HepG2 (cell line): ENCODE measurements around the gene ABHD6. TPM values are rescaled to one million over a fixed set of nuclear protein-coding genes. Genes with fewer than 3 reads are reported as not detected.

Experiments used
- AGO1 ChIP-seq: fragments of 200-400 bp; formaldehyde crosslinking; IDR thresholded peaks from 2 replicates; pipeline ENCODE4 v1.6.1; 2017; ENCODE audit warnings: mild to moderate bottlenecking, low read depth, low read length, moderate library complexity; ENCODE audit not compliant: poor library complexity, severe bottlenecking
- ARNT ChIP-seq: fragments of 450-650 bp; IDR thresholded peaks from 2 replicates; pipeline ENCODE4 v1.6.1; 2017
- FLYWCH1 ChIP-seq: sonication (generic); formaldehyde crosslinking; IDR thresholded peaks from 2 replicates; pipeline ENCODE4 v1.8.1; 2023; ENCODE audit warnings: mild to moderate bottlenecking, missing genetic modification reagents
- FOXC1 ChIP-seq: sonication (generic); formaldehyde crosslinking; IDR thresholded peaks from 2 replicates; pipeline ENCODE4 v1.8.0; 2022; ENCODE audit warnings: mild to moderate bottlenecking, missing genetic modification reagents, borderline replicate concordance
- FOXP4 ChIP-seq: sonication (generic); formaldehyde crosslinking; IDR thresholded peaks from 2 replicates; pipeline ENCODE4 v1.4.0; 2020; ENCODE audit warnings: missing genetic modification reagents
- HMG20A ChIP-seq: IDR thresholded peaks from 2 replicates; pipeline ENCODE4 v1.6.1; 2016; ENCODE audit warnings: borderline replicate concordance
- IRF1 ChIP-seq: sonication (generic); formaldehyde crosslinking; IDR thresholded peaks from 2 replicates; pipeline ENCODE4 v1.4.0; 2020; ENCODE audit warnings: low read depth, mild to moderate bottlenecking, missing genetic modification reagents
- JUN ChIP-seq: sonication (generic); formaldehyde crosslinking; IDR thresholded peaks from 2 replicates; pipeline ENCODE4 v1.4.0; 2020; ENCODE audit warnings: mild to moderate bottlenecking, missing genetic modification reagents
- KLF12 ChIP-seq: sonication (generic); formaldehyde crosslinking; IDR thresholded peaks from 2 replicates; pipeline ENCODE4 v1.4.0; 2020; ENCODE audit warnings: missing genetic modification reagents, borderline replicate concordance
- KLF13 ChIP-seq: sonication (generic); formaldehyde crosslinking; IDR thresholded peaks from 2 replicates; pipeline ENCODE4 v1.4.0; 2020; ENCODE audit warnings: mild to moderate bottlenecking, missing genetic modification reagents
- MTA3 ChIP-seq: sonication (generic); formaldehyde crosslinking; IDR thresholded peaks from 2 replicates; pipeline ENCODE4 v1.4.0; 2020; ENCODE audit warnings: missing genetic modification reagents
- NFE2L1 ChIP-seq: sonication (generic); formaldehyde crosslinking; IDR thresholded peaks from 2 replicates; pipeline ENCODE4 v1.4.0; 2020; ENCODE audit warnings: missing genetic modification reagents, mild to moderate bottlenecking, borderline replicate concordance
- PCBP1 ChIP-seq: fragments of 200-400 bp; formaldehyde crosslinking; IDR thresholded peaks from 2 replicates; pipeline ENCODE4 v1.6.1; 2017; ENCODE audit warnings: mild to moderate bottlenecking, low read depth, low read length, borderline replicate concordance
- PITX1 ChIP-seq: sonication (generic); formaldehyde crosslinking; IDR thresholded peaks from 2 replicates; pipeline ENCODE4 v1.5.1; 2020; ENCODE audit warnings: mild to moderate bottlenecking, missing genetic modification reagents
- SALL1 ChIP-seq: sonication (generic); formaldehyde crosslinking; IDR thresholded peaks from 2 replicates; pipeline ENCODE4 v1.8.0; 2022; ENCODE audit warnings: mild to moderate bottlenecking, missing genetic modification reagents
- SUZ12 ChIP-seq: fragments of 150-350 bp; IDR thresholded peaks from 2 replicates; pipeline ENCODE4 v1.6.1; 2014; ENCODE audit warnings: low read depth, low read length
- TBX2 ChIP-seq: sonication (generic); formaldehyde crosslinking; IDR thresholded peaks from 2 replicates; pipeline ENCODE4 v1.5.0; 2020; ENCODE audit warnings: missing genetic modification reagents, mild to moderate bottlenecking, borderline replicate concordance
- ZFP62 ChIP-seq: sonication (generic); formaldehyde crosslinking; IDR thresholded peaks from 2 replicates; pipeline ENCODE4 v1.4.0; 2020; ENCODE audit warnings: missing genetic modification reagents
- ZNF280B ChIP-seq: sonication (generic); formaldehyde crosslinking; IDR thresholded peaks from 2 replicates; pipeline ENCODE4 v1.5.0; 2020; ENCODE audit warnings: missing genetic modification reagents, mild to moderate bottlenecking, borderline replicate concordance
- ZNF513 ChIP-seq: sonication (generic); formaldehyde crosslinking; conservative IDR thresholded peaks from 2 replicates; pipeline ENCODE4 v1.5.0; 2020; ENCODE audit warnings: missing genetic modification reagents
- ZNF576 ChIP-seq: sonication (generic); formaldehyde crosslinking; IDR thresholded peaks from 2 replicates; pipeline ENCODE4 v1.4.0; 2020; ENCODE audit warnings: mild to moderate bottlenecking, missing genetic modification reagents
- ZNF784 ChIP-seq: sonication (generic); formaldehyde crosslinking; IDR thresholded peaks from 2 replicates; pipeline ENCODE4 v1.5.1; 2020; ENCODE audit warnings: missing genetic modification reagents, mild to moderate bottlenecking, borderline replicate concordance
- polyA plus RNA-seq, 8 experiments: library from polyadenylated mRNA; depleted of rRNA in 3 of 8; stranded (reverse) in 7 of 8; unstranded in 1 of 8; fragments of >200 nt; fragmentation: Illumina TruSeq in 4 of 8; extraction: Trizol in 4 of 8; gene quantifications; 2 replicates each; pipeline versions ENCODE4 v1.2.1 to v1.2.3, GENCODE V29; 2011 to 2016; ENCODE audit warnings: low read depth in 4 of 8, missing spikeins in 1 of 8, mixed read lengths in 1 of 8; ENCODE audit not compliant: insufficient read depth in 1 of 8
- total RNA-seq, 5 experiments: library from RNA; depleted of rRNA; stranded (reverse); fragments of >200 nt; fragmentation: Illumina TruSeq; extraction: Trizol; gene quantifications; 2 replicates each; pipeline ENCODE4 v1.2.3, GENCODE V29; 2016; ENCODE audit warnings: low read depth in 1 of 5

Gene ABHD6
- total and polyA plus RNA-seq, 2 of the 13 experiments (the other 11 are each of a cell fraction or from before 2014, with no cell fraction given), result 9.0 to 17.2 TPM

GRCh38 chr3:58305882-58306711, 68.5 kb downstream of the ABHD6 start, which contains the start of the genes HTD2 and RPP14 (continued):
- TF ChIP-seq ZNF576 (CRISPR knock-in tag) (no peak), FOXP4 (CRISPR knock-in tag) (peak; percentile 46), TBX2 (CRISPR knock-in tag) (peak; percentile 81), ZNF513 (CRISPR knock-in tag) (no peak), MTA3 (CRISPR knock-in tag) (no peak), ZNF784 (peak; percentile 77; the same call in 1 of the 2 replicates), FOXC1 (CRISPR knock-in tag) (peak; percentile 75; the same call in 1 of the 2 replicates), PCBP1 (no peak), FLYWCH1 (CRISPR knock-in tag) (no peak), JUN (CRISPR knock-in tag) (peak; percentile 61; the same call in 1 of the 2 replicates), SUZ12 (no peak), ZNF280B (peak; percentile 71; the same call in 1 of the 2 replicates), IRF1 (CRISPR knock-in tag) (no peak), KLF12 (CRISPR knock-in tag) (no peak), ZFP62 (no peak), KLF13 (CRISPR knock-in tag) (0 out of 2 replicates have a peak, but pooled peaks have one; percentile 64), NFE2L1 (CRISPR knock-in tag) (0 out of 2 replicates have a peak, but pooled peaks have one; percentile 61), HMG20A (no peak), SALL1 (CRISPR knock-in tag) (peak; percentile 83), ARNT (no peak), PITX1 (CRISPR knock-in tag) (peak; percentile 86), AGO1 (no peak)
